Kidney (tissue), 14 donors: ENCODE measurements around the gene TNS3. TPM values are rescaled to one million over a fixed set of nuclear protein-coding genes. Genes with fewer than 3 reads are reported as not detected.

ENCODE experiments used
- DNase-seq, 5 donors: peaks; one replicate each; pipeline ENCODE4 v3.0.0-alpha.2; 2013 to 2020
- FAIRE-seq: peaks from 2 replicates; lab custom pipeline; 2012; peaks lifted over from hg19 to GRCh38; lab: Jason Lieb, UNC
- H3K27ac ChIP-seq, 2 donors: one replicate each; pipeline ENCODE4 v1.7.0; 2013; ENCODE audit warnings: low read depth in 2 of 2, low read length in 2 of 2, inconsistent platforms in 1 of 2
- H3K27me3 ChIP-seq: one replicate; pipeline ENCODE4 v1.7.1; 2013; ENCODE audit warnings: low read length, inconsistent platforms; ENCODE audit not compliant: control insufficient read depth, insufficient read depth
- H3K36me3 ChIP-seq, 3 donors: one replicate each; pipeline versions ENCODE4 v1.7.0 to v1.7.1; 2013; ENCODE audit warnings: low read length in 3 of 3, control low read depth in 1 of 3, inconsistent platforms in 1 of 3; ENCODE audit not compliant: insufficient read depth in 3 of 3, control insufficient read depth in 2 of 3
- H3K4me1 ChIP-seq, 3 donors: one replicate each; pipeline versions ENCODE4 v1.7.0 to v1.7.1; 2013; ENCODE audit warnings: low read length in 3 of 3, inconsistent platforms in 1 of 3, low read depth in 1 of 3; ENCODE audit not compliant: control insufficient read depth in 2 of 3, insufficient read depth in 2 of 3
- H3K4me3 ChIP-seq, 3 donors: one replicate each; pipeline versions ENCODE4 v1.7.0 to v1.8.1; 2013; ENCODE audit warnings: low read length in 3 of 3, control low read depth in 1 of 3, inconsistent platforms in 1 of 3
- H3K9ac ChIP-seq, 3 donors: one replicate each; pipeline versions ENCODE4 v1.7.0 to v1.7.1; 2013; ENCODE audit warnings: low read length in 3 of 3, control low read depth in 1 of 3, inconsistent platforms in 1 of 3
- H3K9me3 ChIP-seq, 3 donors: one replicate each; pipeline versions ENCODE4 v1.7.0 to v1.7.1; 2013; ENCODE audit warnings: low read length in 3 of 3, control low read depth in 1 of 3, inconsistent platforms in 1 of 3; ENCODE audit not compliant: control insufficient read depth in 2 of 3, insufficient read depth in 1 of 3
- intact Hi-C: fragments of 100-400 bp; cut with DNase I; formaldehyde crosslinking; loops from one replicate; pipeline ENCODE4 v1.11.1; 2022
- polyA plus RNA-seq: library from polyadenylated mRNA; stranded (reverse); fragments of 350-450 nt; fragmentation: Illumina TruSeq; extraction: RNeasy Lipid Tissue Mini Kit (QIAGEN cat#74804); gene quantifications from one replicate; pipeline ENCODE4 v1.2.3, GENCODE V29; 2014; ENCODE audit warnings: low read depth, low replicate concordance; ENCODE audit not compliant: insufficient read depth
- total RNA-seq: library from RNA; stranded (reverse); fragmentation: NEBNext Ultra II Directional; extraction: Animal tissue kit (Norgen Biotek cat#: 25700); gene quantifications from one replicate; pipeline ENCODE4 v1.2.1, GENCODE V29; 2021
- TF ChIP-seq, protein P1 (sequence below): IDR thresholded peaks from 3 replicates; pipeline ENCODE4 v1.5.1; 2012; ENCODE audit warnings: mild to moderate bottlenecking, moderate library complexity, borderline replicate concordance; ENCODE audit not compliant: insufficient read depth; ENCODE audit errors: extremely low read depth
- donor health status: control.
- donor health status: control.
- donor health status: control.
- donor health status: control.
- donor health status: control.
- donor health status: DM: yes; HTN: yes; CAD: no.
- donor health status: Normal renal cell carcinoma (clear cell type).

Gene TNS3
- total and polyA plus RNA-seq, 2 donors from 2014 or later: 38.4 to 198 TPM

DNA sequence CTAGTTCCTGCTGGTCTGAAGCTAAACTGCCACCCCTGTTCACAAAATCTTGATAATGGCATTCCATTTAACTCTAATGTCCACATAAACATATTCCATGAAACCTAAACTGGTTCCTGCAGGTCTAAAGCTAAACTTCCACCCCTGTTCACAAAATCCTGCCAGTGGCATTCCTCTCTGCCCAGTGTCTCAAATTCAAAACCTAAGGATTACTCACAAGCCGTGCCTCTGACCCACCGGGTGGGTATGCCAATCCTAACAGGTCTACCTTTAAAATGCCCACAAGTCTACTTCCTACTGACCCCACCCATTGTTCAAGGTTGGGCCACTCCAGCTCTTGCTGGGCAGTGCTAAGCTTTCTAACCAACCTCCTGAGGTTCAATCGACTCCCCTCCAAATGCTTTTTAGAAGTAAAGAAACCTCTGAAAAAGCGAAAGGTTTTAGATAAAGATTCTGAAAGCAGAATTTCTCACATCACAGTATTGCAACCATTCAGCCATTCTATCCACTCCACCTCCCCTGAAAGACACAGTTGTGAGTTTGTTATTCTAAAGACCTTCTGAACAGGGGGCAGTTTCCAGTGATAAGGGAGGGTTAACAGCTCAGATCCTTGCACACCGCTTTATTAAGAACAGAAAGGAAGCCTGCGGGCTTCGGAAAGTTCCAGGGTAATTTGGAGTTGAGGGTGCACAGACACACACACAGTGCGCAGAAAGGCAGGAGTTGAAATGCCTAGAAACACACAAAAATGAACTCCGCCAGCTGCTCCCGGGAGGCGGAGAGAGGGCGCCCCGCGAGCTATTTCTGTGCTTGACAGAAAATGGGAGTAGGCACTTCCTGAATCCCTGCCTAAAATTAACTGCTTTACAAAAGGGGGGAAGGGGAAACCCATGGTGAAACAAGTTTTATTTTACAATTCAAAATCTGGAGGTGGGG lies 87.7 kb downstream of the TNS3 start:
- Histone ChIP-seq H3K4me3 (peak overlapping the region in 2 of 3 donors; percentile 17 to 18), H3K27me3 (no peaks in the 10 kb centered on the region), H3K36me3 (peaks cover 0 to 4% (median 0%) of the 10 kb centered on the region in 3 donors), H3K9me3 (no peaks in the 10 kb centered on the region), H3K9ac (peak overlapping the region in 2 of 3 donors; percentile 13 to 41), H3K4me1 (peaks cover 14 to 69% (median 60%) of the 10 kb centered on the region in 3 donors), H3K27ac (peak overlapping the region; percentile 85 to 86)
- DNase-seq (peak in 4 of 5 donors; percentile 68 to 91 (median 80)), FAIRE-seq (no peak)
- intact Hi-C loops: no loop called here
- TF ChIP-seq, protein P1, sequence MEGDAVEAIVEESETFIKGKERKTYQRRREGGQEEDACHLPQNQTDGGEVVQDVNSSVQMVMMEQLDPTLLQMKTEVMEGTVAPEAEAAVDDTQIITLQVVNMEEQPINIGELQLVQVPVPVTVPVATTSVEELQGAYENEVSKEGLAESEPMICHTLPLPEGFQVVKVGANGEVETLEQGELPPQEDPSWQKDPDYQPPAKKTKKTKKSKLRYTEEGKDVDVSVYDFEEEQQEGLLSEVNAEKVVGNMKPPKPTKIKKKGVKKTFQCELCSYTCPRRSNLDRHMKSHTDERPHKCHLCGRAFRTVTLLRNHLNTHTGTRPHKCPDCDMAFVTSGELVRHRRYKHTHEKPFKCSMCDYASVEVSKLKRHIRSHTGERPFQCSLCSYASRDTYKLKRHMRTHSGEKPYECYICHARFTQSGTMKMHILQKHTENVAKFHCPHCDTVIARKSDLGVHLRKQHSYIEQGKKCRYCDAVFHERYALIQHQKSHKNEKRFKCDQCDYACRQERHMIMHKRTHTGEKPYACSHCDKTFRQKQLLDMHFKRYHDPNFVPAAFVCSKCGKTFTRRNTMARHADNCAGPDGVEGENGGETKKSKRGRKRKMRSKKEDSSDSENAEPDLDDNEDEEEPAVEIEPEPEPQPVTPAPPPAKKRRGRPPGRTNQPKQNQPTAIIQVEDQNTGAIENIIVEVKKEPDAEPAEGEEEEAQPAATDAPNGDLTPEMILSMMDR: no peak

DNA sequence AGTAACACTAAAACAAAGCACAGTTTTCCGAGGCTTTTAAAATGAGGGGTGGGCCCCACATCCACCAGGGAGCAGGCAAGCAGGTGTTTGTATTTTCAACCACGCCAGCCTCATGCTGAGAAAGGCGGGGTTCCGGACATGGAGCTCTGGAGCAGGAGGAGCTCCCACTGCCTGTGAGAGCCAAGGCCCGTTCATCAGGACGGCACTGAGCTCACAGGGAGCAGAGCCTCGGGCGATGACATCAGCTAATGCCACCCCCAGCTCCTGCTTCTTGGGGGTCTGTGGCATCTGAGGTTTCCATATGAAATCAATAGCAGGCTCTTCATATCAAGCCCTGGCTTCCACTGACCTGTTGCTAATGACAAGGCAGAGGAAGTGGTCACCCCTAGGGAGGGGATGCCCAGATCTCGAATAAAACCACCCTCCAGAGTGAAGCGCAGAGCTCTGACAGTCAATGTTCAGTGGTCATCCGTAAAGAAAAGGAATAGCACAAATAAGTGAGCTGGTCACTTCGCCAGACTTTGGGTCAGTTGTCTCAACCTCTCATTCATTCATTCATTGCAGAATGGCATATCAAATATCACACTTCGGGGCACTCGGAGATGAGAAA lies 89.1 kb downstream of the TNS3 start:
- no peak for FAIRE-seq

DNA sequence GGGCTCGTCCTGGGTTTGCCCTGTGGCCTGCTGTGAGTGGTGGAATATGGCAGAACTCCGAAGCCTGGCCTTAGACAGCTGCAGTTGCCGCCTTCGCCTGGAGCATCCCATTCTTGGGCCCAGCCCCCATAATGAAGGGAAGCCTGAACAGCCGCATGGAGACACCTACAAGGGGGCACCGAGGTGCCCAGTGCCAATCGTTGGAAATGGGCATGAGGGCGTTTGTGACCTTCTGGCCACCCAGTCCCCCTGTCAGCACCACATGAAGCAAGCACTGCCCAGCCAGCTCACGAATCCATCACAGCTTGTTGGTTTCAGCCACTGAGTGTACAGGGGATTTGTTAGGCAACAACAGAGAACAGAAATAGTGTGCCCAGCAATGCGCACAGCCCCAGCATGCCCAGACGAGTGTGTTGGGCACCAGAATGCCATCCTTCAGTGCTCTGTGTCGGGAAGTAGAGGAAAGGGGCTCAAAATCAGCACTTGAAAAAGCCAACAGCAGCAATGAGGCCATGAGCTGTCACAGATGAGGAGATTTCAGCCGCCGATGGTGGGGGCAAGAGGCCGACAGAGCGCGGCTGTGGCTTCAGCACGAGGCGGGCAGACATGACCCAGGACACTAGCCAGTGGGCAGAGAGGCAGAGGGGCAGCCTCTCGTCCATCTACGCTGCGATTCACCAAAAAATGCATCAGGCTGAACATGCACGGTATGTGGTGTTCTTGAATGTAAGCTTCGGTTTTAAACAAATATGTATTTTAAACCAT lies 91.2 kb downstream of the TNS3 start:
- no peak for FAIRE-seq
- H3K4me3 ChIP-seq: no peak overlapping the region
- H3K27ac ChIP-seq: no peak overlapping the region
- no peaks in the 10 kb centered on the region for H3K9me3 ChIP-seq
- TF ChIP-seq, protein P1: no peak
- intact Hi-C loops: no loop called here
- H3K4me1 ChIP-seq: peaks cover 4 to 57% (median 47%) of the 10 kb centered on the region in 3 donors
- no peak overlapping the region for H3K9ac ChIP-seq
- H3K27me3 ChIP-seq: no peaks in the 10 kb centered on the region
- peak in 1 of 5 donors; percentile 45 for DNase-seq
- peaks cover 0 to 4% (median 0%) of the 10 kb centered on the region in 3 donors for H3K36me3 ChIP-seq

More for the DNA sequence above, 89.1 kb downstream of the TNS3 start:
- no peak overlapping the region for H3K4me3 ChIP-seq
- no peaks in the 10 kb centered on the region for H3K9me3 ChIP-seq
- H3K36me3 ChIP-seq: peaks cover 0 to 4% (median 0%) of the 10 kb centered on the region in 3 donors
- intact Hi-C loops: no loop called here
- peak in 1 of 5 donors; percentile 61 for DNase-seq
- H3K27ac ChIP-seq: peak overlapping the region; percentile 26 to 73
- peaks cover 14 to 70% (median 59%) of the 10 kb centered on the region in 3 donors for H3K4me1 ChIP-seq
- TF ChIP-seq, protein P1: no peak
- no peaks in the 10 kb centered on the region for H3K27me3 ChIP-seq
- no peak overlapping the region for H3K9ac ChIP-seq
